ENCODE measurements around the gene BICRA.
"Not testable (repeated sequence)": the region's sequence is repeated elsewhere in the genome, so short reads cannot be mapped to it uniquely, and the experiment has no call there.

Gene BICRA

DNA sequence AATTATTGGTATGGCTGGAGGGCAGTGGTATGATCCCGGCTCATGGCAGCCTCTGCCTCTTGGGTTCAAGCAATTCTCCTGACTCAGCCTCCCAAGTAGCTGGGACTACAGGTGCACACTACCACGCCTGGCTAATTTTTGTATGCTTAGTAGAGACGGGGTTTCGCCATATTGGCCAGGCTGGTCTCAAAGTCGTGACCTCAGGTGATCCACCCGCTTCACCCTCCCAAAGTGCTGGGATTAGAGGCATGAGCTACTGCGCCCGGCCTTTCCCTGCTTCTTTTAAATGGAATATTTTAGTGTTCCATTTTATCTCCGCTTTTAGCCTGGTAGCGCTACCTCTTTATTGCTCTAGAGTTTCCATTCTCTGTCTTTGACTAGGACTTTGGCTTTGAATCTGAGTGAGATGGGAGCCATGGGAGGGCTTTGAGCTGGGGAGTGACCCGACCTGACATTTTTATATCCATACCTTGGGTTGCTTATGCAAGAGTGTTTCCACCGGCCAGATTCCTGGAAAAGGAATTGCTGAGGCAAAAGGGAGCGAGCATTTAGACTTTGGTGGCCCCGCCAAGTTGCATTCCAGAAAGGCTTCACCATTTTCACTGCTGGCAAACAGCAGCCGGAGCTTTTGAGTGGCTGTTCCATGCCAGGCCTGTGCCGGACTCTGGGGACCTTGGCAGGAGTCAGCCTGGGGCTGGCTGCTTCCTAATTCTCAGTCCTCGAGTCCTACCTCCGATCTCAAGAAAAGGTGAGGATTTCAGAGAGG, 22.9 kb downstream of the BICRA start:
- Mint-ChIP-seq H3K27ac (no peak overlapping the region), H3K27me3 (ENCODE audit: low read depth) (no peaks in the 10 kb centered on the region)

DNA sequence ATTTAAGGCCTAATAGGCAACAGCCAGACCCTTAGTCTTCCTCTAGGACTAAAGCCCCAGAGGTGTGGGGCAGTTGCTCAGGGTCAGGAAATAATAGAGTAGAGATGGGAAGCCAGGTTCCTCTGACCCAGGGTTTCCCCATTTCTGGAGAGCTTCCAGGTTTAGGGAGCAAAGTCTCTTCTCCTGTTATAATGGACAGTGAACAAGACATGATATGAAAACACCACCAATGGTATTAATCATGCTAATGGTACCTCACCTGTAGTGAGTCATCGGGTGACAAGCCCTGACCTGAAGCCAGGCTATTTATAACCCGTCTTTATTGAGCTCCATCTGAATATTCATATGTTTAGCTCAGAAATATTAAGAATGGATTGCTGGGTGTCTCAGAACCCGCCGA, 24.6 kb downstream of the BICRA start:
- peaks cover 49% of the 10 kb centered on the region for H3K36me3 Mint-ChIP-seq (ENCODE audit: low read depth)
- H3K4me3 Mint-ChIP-seq = no peak overlapping the region
- TF ChIP-seq, protein P1, sequence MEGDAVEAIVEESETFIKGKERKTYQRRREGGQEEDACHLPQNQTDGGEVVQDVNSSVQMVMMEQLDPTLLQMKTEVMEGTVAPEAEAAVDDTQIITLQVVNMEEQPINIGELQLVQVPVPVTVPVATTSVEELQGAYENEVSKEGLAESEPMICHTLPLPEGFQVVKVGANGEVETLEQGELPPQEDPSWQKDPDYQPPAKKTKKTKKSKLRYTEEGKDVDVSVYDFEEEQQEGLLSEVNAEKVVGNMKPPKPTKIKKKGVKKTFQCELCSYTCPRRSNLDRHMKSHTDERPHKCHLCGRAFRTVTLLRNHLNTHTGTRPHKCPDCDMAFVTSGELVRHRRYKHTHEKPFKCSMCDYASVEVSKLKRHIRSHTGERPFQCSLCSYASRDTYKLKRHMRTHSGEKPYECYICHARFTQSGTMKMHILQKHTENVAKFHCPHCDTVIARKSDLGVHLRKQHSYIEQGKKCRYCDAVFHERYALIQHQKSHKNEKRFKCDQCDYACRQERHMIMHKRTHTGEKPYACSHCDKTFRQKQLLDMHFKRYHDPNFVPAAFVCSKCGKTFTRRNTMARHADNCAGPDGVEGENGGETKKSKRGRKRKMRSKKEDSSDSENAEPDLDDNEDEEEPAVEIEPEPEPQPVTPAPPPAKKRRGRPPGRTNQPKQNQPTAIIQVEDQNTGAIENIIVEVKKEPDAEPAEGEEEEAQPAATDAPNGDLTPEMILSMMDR (IDR thresholded peaks at IDR 0.05; ENCODE audit: unreplicated experiment in 3 of 3) = no peak
- H3K27me3 Mint-ChIP-seq (ENCODE audit: low read depth) = no peaks in the 10 kb centered on the region
- no peaks in the 10 kb centered on the region for H3K4me1 Mint-ChIP-seq
- H3K9me3 Mint-ChIP-seq = peaks cover 3% of the 10 kb centered on the region
- H3K27ac Mint-ChIP-seq = no peak overlapping the region

More for the DNA sequence above, 22.9 kb downstream of the BICRA start:
- Mint-ChIP-seq H3K9me3 (peaks cover 3% of the 10 kb centered on the region), H3K36me3 (ENCODE audit: low read depth) (peaks cover 49% of the 10 kb centered on the region), H3K4me1 (no peaks in the 10 kb centered on the region), H3K4me3 (no peak overlapping the region)
- TF ChIP-seq, protein P1 (IDR thresholded peaks at IDR 0.05; ENCODE audit: unreplicated experiment in 3 of 3) = no peak

DNA sequence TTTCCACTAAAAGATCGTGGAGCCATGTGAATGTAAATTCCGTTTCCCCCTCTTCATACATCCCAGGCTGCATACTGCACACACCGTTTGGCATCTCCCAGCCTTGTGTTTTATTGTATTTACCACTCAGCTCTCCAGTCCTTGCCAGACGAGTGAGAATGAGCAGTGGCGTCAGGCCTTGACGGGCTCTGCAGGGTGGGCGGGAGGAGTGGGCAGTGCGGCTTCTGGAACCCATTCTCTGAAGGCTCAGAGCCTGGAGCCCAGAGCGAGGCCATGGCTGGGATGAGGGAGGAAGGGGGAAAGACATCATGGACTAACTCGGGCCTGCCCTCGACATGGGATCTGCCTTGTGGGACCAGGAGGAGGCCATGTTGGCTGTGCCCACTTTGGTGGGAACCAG, 25.1 kb downstream of the BICRA start:
- peaks cover 45% of the 10 kb centered on the region for H3K36me3 Mint-ChIP-seq (ENCODE audit: low read depth)
- TF ChIP-seq, protein P1 (IDR thresholded peaks at IDR 0.05; ENCODE audit: unreplicated experiment in 3 of 3) = no peak
- no peaks in the 10 kb centered on the region for H3K4me1 Mint-ChIP-seq
- no peak overlapping the region for H3K27ac Mint-ChIP-seq
- H3K9me3 Mint-ChIP-seq = peaks cover 3% of the 10 kb centered on the region
- H3K27me3 Mint-ChIP-seq (ENCODE audit: low read depth) = no peaks in the 10 kb centered on the region
- no peak overlapping the region for H3K4me3 Mint-ChIP-seq

DNA sequence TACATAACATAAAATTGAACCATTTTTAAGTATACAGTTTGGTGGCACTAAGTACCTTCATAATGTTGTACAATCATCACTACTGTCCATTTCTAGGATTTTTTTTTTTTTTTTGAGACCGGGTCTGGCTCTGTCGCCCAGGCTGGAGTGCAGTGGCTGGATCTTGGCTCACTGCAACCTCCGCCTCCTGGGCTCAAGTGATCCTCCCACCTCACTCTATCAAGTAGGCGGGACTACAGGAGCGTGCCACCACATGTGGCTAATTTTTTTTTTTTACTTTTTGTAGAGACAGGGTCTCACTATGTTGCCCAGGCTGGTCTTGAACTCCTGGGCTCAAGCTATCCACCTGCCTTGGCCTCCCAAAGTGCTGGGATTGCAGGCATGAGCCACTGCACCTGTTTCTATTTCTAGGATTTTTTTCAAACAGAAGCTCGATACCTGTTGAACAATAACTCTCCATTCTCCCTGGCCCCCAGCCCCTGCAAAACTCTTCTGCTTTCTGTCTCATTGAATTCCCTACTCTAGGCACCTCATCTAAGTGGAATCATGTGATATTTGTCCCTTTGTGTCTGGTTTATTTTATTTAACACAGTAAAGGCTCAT, 26.3 kb downstream of the BICRA start:
- H3K4me1 Mint-ChIP-seq; H3K9me3 Mint-ChIP-seq; H3K27ac Mint-ChIP-seq; H3K4me3 Mint-ChIP-seq; H3K27me3 Mint-ChIP-seq (ENCODE audit: low read depth): not testable (repeated sequence)
- H3K36me3 Mint-ChIP-seq (ENCODE audit: low read depth) = peaks cover 39% of the 10 kb centered on the region

DNA sequence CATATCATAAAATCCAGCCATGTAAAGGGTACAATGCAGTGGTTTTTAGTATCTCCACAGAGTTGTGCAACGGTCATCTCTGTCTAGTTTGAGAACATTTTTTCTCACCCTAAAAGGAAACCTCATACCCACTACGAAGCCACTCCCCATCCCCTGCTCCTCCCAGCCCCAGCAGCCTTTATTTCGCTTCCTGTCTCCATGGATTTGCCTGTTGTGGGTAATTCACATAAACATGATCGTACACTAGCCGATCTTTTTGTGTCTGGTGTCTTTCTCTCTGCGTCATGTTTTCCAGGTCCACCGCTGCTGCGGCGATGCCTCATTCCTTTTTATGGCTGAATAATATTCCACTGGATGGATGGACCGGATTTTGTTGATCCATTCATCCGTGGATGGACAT, 28.6 kb downstream of the BICRA start:
- H3K36me3 Mint-ChIP-seq (ENCODE audit: low read depth) = peaks cover 36% of the 10 kb centered on the region
- H3K27ac Mint-ChIP-seq = peak overlapping the region in 2 of 3 experiments; percentile 58 to 70
- H3K4me1 Mint-ChIP-seq = no peaks in the 10 kb centered on the region
- H3K4me3 Mint-ChIP-seq = no peak overlapping the region
- no peaks in the 10 kb centered on the region for H3K27me3 Mint-ChIP-seq (ENCODE audit: low read depth)
- TF ChIP-seq, protein P1 (IDR thresholded peaks at IDR 0.05; ENCODE audit: unreplicated experiment in 3 of 3) = no peak
- peaks cover 6% of the 10 kb centered on the region for H3K9me3 Mint-ChIP-seq

DNA sequence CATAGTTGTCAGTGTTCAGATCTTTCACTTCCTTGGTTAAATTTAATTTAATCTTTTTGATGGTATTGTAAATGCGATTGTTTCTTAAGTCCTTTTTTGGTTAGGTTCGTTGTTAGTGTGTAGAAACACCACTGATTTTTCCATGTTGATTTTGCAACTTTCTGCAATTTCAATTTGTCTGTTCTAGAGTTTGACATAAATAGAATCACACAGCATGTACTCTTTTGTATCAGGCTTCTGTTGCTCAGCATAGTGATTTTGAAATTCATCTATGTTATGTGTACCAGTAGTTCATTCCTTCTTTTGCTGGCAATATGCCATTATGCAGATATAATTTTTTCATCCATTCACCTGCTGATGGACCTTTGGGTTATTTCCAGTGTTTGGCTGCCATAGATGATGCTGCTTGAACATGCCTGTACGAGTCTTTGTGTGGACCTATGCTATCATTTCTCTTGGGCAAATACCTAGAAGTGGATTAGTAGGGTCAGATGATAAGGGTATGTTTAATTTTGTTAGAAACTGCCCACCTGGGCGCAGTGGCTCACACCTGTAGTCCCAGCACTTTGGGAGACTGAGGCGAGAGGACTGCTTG, 33.1 kb downstream of the BICRA start:
- H3K4me1 Mint-ChIP-seq = peaks cover 11% of the 10 kb centered on the region
- H3K36me3 Mint-ChIP-seq (ENCODE audit: low read depth) = peaks cover 50% of the 10 kb centered on the region
- no peaks in the 10 kb centered on the region for H3K27me3 Mint-ChIP-seq (ENCODE audit: low read depth)
- H3K27ac Mint-ChIP-seq = no peak overlapping the region
- peaks cover 3% of the 10 kb centered on the region for H3K9me3 Mint-ChIP-seq
- TF ChIP-seq, protein P1 (IDR thresholded peaks at IDR 0.05; ENCODE audit: unreplicated experiment in 3 of 3) = no peak
- no peak overlapping the region for H3K4me3 Mint-ChIP-seq
